HG03521 (cell line): ENCODE data around the gene DNASE1L3.

Experiments used
- ATAC-seq: cut with Tn5 transposase; IDR thresholded peaks from one replicate; pipeline ENCODE4 v1.9.1; 2021; ENCODE audit warnings: mild to moderate bottlenecking, moderate library complexity; ENCODE audit not compliant: unreplicated experiment

DNASE1L3 gene

DNA sequence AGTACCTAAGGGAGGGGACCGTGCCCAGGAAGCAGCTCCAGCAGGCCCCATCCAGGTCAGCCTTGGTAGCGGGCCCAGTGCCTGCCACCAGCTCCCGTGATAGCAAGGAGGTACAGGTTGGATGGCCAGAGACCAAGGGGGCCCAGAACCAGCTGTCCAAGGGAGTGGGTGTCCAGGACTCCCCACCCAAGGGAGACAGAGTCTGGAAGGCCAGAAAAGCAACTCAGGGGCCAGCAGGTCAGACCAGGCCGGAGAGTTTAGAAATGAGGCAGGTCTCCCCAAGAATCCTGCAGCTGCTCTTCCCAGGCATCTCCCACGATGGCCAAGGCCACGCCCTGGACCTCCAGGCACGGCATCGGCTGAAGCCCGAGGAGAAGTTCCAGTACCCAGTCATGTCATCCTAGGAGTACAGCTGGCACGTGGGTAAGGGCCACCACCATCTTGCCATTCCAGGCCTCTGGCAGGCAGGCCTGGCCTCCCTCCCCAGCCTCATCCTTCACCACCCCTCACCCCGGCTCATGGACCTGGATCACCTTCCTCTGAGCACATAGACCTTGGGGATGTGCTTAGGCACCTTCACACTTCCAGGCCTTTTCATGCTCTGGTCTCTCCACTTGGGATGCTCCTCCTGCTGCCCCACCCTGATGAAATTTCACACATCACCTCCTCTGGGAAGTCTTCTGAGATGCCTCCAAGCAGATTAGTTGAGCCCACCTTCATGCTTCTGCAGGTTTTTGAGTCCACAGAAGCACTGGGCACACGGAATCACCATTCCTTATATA is 30.5 kb downstream of the DNASE1L3 start:
- ATAC-seq: no peak

- ATAC-seq: no peak
These were observed 31.3 kb downstream of the DNASE1L3 start for GRCh38 chr3:58179235-58180098.

GRCh38 chr3:58178528-58179234 is 32.1 kb downstream of the DNASE1L3 start:
- no peak for ATAC-seq

- peak; percentile 72 for ATAC-seq
These were observed 32.8 kb downstream of the DNASE1L3 start for GRCh38 chr3:58177747-58178527.

DNA sequence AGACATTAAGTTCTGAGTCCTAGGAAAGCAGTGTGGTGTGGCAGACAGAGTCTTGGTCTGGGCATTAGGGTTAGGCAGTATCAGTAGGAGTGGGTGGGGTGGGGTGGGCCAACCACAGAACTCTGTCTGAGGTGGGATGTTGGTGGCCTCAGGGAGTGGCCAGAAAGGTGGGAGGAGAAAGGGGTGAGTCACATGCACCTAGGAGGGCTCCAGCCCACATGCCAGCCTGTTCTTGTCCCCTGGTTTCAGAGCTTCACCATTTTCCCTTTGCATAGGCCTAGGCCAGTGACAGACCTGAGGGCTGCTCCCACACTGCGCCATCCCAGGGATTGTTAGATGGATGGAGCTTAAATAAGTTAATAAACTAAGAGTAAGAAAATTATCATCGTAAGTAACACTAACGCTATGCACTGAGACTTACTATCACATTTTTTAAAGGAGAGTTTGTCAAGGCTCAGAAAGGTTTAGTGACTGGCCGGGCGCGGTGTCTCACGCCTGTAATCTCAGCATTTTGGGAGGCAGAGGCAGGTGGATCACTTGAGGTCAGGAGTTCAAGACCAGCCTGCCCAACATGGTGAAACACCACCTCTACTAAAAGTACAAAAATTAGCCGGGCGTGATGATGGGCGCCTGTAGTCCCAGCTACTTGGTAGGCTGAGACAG is 33.8 kb downstream of the DNASE1L3 start:
- no peak for ATAC-seq

DNA sequence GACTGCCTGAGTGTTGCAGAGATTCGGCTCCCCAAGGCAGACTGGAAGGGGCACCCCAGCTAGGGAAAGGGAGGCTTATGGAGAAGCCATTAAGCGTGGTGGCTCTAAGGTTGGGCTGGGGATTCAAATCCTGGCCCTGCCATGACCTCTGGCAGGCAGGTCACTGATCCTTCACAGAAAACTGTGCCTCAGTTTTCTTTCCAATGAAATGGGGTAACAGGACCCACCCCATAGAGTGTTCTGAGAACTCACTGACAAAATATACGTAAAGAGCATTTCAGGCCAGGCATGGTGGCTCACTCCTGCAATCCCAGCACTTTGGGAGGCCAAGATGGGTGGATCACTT is 34.6 kb downstream of the DNASE1L3 start:
- ATAC-seq: no peak

DNA sequence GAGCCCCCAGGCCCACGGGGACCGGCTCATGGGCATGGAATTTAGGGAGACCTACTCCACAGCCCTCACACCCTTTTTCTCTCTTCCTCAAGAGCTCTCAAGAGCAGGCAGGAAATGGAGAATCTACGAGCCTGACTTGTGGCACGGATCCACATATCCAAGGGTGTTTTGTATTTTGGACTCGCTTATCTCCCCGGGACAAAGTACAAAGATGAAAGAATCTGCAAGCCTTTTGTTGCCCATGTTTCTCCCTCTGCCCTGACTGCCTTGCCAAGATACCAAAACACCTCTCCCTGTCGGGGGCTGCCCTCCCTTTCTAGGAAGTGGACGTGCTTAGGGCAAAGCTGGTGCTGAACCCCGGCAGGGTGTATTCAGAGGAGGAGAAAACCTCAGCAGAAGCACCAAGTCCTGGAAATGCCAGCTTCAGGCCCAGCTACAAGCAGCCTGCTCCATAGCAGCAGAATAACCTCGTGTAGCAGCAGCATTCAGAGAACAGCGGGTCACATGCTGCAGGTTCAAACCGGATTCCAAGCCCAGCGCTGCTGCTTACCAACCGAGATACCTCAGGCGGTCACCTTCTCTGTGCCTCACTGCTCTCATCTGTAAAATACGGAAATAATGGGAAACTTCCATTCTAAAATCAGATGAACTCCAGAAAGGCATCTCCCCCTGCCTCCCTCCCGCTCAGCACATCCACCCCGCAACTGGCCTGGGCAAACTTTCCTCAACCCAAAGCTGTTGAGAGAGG is 35.2 kb downstream of the DNASE1L3 start:
- ATAC-seq: no peak

DNA sequence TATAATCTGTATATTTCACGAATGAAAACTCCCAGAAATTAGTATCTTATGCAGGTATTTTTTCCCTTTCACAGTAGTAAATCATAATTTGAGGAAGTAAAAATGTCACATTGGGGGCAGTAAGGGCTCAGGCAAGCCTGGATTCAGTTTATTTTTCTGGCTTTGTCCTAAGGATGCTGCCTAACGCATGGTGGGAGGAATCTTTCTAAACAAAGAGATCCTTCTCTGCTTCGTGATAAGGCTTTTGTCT is 35.7 kb downstream of the DNASE1L3 start:
- ATAC-seq: no peak

DNA sequence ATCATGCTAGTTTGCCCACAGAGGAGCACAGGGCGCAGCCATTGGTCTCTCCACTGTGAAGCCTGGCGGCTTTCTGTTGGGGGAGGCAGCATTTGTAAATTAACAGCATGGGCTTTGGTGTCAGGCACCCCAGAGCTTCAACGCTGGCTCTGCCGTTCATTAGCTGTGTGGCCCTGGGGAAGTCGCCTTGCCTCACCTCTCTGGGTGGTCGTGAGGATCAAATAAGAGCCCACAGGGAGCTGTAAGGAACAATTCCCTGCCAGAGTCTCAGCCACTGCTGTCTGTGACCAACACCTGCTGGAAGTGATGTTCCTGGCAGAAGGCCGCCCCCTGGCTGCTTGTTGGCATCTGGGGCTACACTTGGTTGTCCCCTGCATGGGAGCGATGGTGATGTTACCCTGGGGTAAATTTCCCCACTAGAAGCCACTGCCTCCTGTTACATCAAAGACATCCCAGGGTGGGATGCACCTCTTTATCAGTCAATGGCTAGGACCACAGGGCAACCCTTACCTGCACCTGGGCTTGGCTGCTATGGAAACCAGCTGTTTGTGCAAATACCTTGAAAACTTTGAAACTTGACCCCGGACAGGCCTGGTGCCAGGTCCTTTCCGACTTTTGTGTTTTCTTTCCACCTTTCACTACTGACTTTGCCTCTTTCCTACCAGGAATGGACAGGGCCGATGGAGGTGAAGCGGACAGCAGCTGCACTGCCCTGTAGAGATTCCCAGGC is 36.9 kb downstream of the DNASE1L3 start:
- no peak for ATAC-seq

DNA sequence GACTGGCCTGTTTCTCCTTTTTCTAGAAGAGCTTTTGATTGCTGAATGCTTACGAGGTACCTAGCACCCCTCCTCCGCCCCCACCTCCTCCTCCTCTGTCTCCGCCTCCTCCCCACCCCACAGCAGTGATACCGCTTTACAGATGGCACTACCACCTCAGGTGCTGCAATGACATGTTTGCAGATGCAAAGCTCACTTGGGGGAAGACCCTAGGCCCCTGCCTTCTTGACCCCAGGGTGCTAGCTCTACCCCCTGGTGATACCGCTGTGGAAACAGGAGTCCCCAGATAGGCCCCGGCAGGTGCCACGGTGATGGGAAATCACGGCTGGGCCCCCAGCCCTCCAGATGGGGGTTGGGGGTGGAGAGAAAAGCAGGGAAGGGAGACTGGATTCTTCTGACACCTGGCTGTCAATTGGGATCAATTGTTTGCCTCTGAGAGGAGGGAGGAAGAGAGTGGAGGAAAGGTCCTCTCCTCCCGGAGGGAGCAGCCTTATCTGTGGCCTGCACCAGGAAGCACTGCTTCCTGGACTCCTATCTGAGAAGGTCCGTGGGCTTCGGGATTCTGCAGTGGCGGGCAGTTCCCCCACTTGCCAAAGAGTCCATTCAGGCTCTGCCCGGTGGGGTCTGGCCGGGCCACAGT is 37.6 kb downstream of the DNASE1L3 start:
- ATAC-seq: no peak

DNA sequence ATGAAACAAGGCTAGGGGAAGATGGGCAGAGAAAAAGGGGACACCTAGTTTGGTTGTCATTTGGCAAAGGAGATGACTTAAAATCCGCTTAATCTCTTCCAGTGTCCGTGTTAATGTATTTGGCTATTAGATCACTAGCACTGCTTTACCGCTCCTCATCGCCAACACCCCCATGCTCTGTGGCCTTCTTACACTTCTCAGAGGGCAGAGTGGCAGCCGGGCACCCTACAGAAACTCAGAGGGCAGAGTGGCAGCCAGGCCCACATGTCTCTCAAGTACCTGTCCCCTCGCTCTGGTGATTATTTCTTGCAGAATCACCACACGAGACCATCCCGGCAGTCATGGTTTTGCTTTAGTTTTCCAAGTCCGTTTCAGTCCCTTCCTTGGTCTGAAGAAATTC is 39.6 kb downstream of the DNASE1L3 start:
- ATAC-seq: no peak

- no peak for ATAC-seq
These were observed 40.4 kb downstream of the DNASE1L3 start for GRCh38 chr3:58170376-58170775.

DNA sequence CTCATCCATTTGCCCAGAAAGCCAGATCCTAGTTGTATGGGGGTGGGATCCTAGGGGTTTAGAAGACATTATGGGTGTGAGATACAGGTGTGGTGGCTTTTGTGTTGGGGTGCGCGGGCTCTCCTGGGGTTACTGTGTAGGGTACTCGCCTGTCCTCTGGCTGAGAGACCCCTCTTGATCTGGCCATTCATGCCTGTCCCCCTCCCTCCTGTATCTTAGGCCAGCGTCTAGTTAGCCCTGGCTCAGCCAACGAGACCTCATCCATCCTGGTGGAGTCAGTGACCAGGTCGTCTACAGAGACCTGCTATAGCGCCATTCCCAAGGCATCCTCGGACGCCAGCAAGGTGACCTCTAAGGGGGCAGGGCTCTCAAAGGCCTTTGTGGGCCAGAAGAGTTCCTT is 41.4 kb downstream of the DNASE1L3 start:
- no peak for ATAC-seq

GRCh38 chr3:58168498-58168897 is 42.3 kb downstream of the DNASE1L3 start:
- ATAC-seq: no peak

- peak; percentile 50 for ATAC-seq
These were observed 43.1 kb downstream of the DNASE1L3 start for GRCh38 chr3:58167431-58168351.

DNA sequence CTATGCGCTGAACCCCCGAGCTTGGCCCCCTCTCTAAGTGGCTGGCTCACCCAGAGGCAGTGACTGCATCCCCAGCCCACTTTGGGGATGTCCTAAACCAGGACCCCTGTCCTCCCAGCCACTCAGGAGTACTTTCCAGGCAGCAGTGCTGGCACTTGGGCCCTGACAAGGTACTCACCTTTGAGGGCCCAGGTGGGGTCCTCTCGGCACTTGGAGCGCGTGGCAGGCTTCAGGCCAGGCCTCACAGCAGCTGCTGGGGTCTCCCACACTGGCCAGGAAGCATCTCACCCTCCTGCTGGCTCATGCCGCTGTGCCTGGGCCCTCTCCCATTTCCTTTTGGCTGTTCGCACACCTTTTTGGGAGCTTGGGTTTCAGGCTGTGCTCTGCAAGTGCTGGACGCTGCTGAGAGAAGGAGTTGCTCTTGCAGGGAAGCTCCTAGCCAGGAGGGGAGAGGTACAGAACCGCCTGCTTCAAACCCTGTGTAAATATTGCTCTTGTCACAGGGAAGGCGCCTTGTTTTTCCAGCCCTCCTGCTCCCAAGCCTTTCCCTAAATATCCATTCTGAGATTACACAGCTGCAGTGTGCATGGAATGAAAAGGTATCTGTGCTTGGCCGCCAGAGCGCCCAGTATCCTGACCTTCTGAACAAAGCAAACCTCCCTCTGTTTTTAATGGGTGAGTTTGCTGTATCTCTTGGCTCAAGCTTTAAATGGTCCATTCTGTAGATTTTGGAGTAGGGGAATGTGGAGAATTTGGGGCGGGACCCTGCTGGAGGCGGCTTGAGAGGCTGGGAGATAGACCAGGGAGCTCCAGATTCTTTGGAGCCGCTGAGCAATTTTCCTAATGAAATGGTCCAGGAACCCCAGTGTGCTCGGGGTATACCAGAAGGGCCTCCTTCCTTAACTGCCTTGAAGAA is 45.6 kb downstream of the DNASE1L3 start:
- no peak for ATAC-seq
